ENCODE measurements around the gene EIF3F. TPM values are rescaled to one million over a fixed set of nuclear protein-coding genes. Genes with fewer than 3 reads are reported as not detected.

Gene EIF3F
- total and polyA plus RNA-seq, 2 donors (not counting 3 experiments of a cell fraction or from before 2014, with no cell fraction given), result 411 to 436 TPM

GRCh38 chr11:8022876-8023275, 35.7 kb downstream of the EIF3F start:
- Histone ChIP-seq H3K9ac (replicated peaks; ENCODE audit: extremely low read depth, insufficient read depth, low read length) (no peak overlapping the region), H2AFZ (ENCODE audit: low read depth, low read length) (no peak overlapping the region), H3K27ac (ENCODE audit: insufficient read depth, low read depth, low read length) (no peak overlapping the region), H3K4me1 (ENCODE audit: control insufficient read depth, extremely low read depth, insufficient read depth, low read length) (peaks cover 5% of the 10 kb centered on the region), H3K4me3 (replicated peaks in 1 of 3; ENCODE audit: insufficient read depth in 1 of 3, low read depth in 1 of 3, low read length in 3 of 3) (no peak overlapping the region), H3K79me2 (ENCODE audit: control insufficient read depth, insufficient read depth, low read length) (no peaks in the 10 kb centered on the region), H4K20me1 (replicated peaks; ENCODE audit: control insufficient read depth, extremely low read depth, insufficient read depth, low read length) (no peaks in the 10 kb centered on the region), H3K9me3 (replicated peaks; ENCODE audit: control insufficient read depth, insufficient read depth, low read length) (no peaks in the 10 kb centered on the region), H3K9me1 (replicated peaks; ENCODE audit: control insufficient read depth, extremely low read depth, insufficient read depth, low read length) (no peaks in the 10 kb centered on the region), H3K36me3 (ENCODE audit: control insufficient read depth in 2 of 2, extremely low read depth in 1 of 2, insufficient read depth in 2 of 2, low read length in 2 of 2) (no peaks in the 10 kb centered on the region), H3K4me2 (ENCODE audit: insufficient read depth, low read length) (no peak overlapping the region), H3K27me3 (ENCODE audit: control insufficient read depth in 2 of 2, insufficient read depth in 2 of 2, low read length in 2 of 2) (peaks cover 21 to 39% of the 10 kb centered on the region in 2 experiments)
- DNase-seq (ENCODE audit: low read depth, low spot score) (no peak), FAIRE-seq (no peak)
- BruUV-seq (replicated peaks), result no TSS peak
- TF ChIP-seq POLR2A (IDR thresholded peaks at IDR 0.05; ENCODE audit: low read depth, low read length), result no peak
- TF ChIP-seq CTCF (IDR thresholded peaks at IDR 0.05; ENCODE audit: extremely low read depth in 1 of 2, insufficient read depth in 1 of 2, low read depth in 1 of 2, low read length in 2 of 2), result no peak
- TF ChIP-seq JUN (IDR thresholded peaks at IDR 0.05; ENCODE audit: borderline replicate concordance, insufficient read depth, insufficient read length, low read depth), result no peak
- TF ChIP-seq FOS (IDR thresholded peaks at IDR 0.05; ENCODE audit: borderline replicate concordance, insufficient read depth, low read length), result no peak
- no peak for TF ChIP-seq MYC (IDR thresholded peaks at IDR 0.05; ENCODE audit: low read depth, low read length)
- no peak for TF ChIP-seq POLR2AphosphoS5 (IDR thresholded peaks at IDR 0.05; ENCODE audit: insufficient read depth, low read depth, low read length)
- no peak for TF ChIP-seq EZH2 (IDR thresholded peaks at IDR 0.05; ENCODE audit: borderline replicate concordance, low read depth, low read length, severe bottlenecking)
- TF ChIP-seq, protein P1, sequence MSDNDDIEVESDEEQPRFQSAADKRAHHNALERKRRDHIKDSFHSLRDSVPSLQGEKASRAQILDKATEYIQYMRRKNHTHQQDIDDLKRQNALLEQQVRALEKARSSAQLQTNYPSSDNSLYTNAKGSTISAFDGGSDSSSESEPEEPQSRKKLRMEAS (IDR thresholded peaks at IDR 0.05; ENCODE audit: insufficient read depth, insufficient read length), result no peak
- TF ChIP-seq GATA2 (IDR thresholded peaks at IDR 0.05; ENCODE audit: insufficient read depth, insufficient read length, low read depth, low read length), result no peak
- ChIA-PET CTCF (interaction anchor here (1.2 to 2.1 kb wide), 2 partner anchors 10 to 76 kb away, joined by 5 to 6 read pairs; no protein-coding TSS in a partner anchor), POLR2A (no interaction called here)
- intact Hi-C loops (cut with micrococcal nuclease) (no loop called here), dilution Hi-C loops (cut with MboI; ENCODE audit: extremely low pct_ligation_motif_present, low sequenced_read_pairs) (no loop called here)
